ENCODE results near the gene BCR.
A peak's percentile ranks its signal among the peaks of the same experiment; 100 is the strongest.
"Not testable (repeated sequence)": the region's sequence is repeated elsewhere in the genome, so short reads cannot be mapped to it uniquely, and the experiment has no call there.

Gene BCR

GRCh38 chr22:23180301-23180892 is at the start of gene BCR:
BCR (plus strand) TSS chr22:23180509; CDS start chr22:23180961, 452 bp downstream.
- DNase-seq, result peak in 1 of 2 experiments; percentile 64

- no peak for DNase-seq
Measured at GRCh38 chr22:23130697-23131096, 49.6 kb upstream of the BCR start.

GRCh38 chr22:23131931-23132330 is 48.4 kb upstream of the BCR start:
- no peak for DNase-seq

- DNase-seq, result no peak
Measured at GRCh38 chr22:23132376-23133091, 47.8 kb upstream of the BCR start.

- DNase-seq, result no peak
Measured at GRCh38 chr22:23133922-23134321, 46.4 kb upstream of the BCR start.

GRCh38 chr22:23136991-23137390 is 43.3 kb upstream of the BCR start:
- DNase-seq, result not testable (repeated sequence)

GRCh38 chr22:23137468-23137867 is 42.8 kb upstream of the BCR start:
- no peak for DNase-seq

- DNase-seq, result no peak
Measured at GRCh38 chr22:23137905-23138561, 42.3 kb upstream of the BCR start.

GRCh38 chr22:23138584-23139435 is 41.5 kb upstream of the BCR start:
- no peak for DNase-seq

- DNase-seq, result no peak
Measured at GRCh38 chr22:23140385-23140784, 39.9 kb upstream of the BCR start.

GRCh38 chr22:23142546-23143105 is 37.7 kb upstream of the BCR start:
- DNase-seq, result no peak

GRCh38 chr22:23143119-23143518 is 37.2 kb upstream of the BCR start:
- DNase-seq, result no peak

- DNase-seq, result no peak
Measured at GRCh38 chr22:23144432-23144831, 35.9 kb upstream of the BCR start.

GRCh38 chr22:23144932-23145877 is 35.1 kb upstream of the BCR start, which contains the start of gene RAB36:
RAB36 (plus strand) TSS chr22:23145477; CDS start chr22:23146617, 1,140 bp downstream.
- no peak for DNase-seq

- no peak for DNase-seq
Measured at GRCh38 chr22:23145878-23146470, 34.3 kb upstream of the BCR start.

- no peak for DNase-seq
Measured at GRCh38 chr22:23146478-23147205, 33.7 kb upstream of the BCR start.

- no peak for DNase-seq
Measured at GRCh38 chr22:23147617-23148387, 32.5 kb upstream of the BCR start.

GRCh38 chr22:23149743-23150238 is 30.5 kb upstream of the BCR start:
- no peak for DNase-seq

GRCh38 chr22:23150762-23151161 is 29.5 kb upstream of the BCR start:
- no peak for DNase-seq
